Lung (tissue), 12 donors: ENCODE measurements around the gene NKD2. TPM values are rescaled to one million over a fixed set of nuclear protein-coding genes. Genes with fewer than 3 reads are reported as not detected.

Source experiments
- ATAC-seq: fragments of 200-7000 bp; cut with Tn5 transposase; one replicate; pipeline ENCODE4 v1.9.1; 2020; ENCODE audit warnings: moderate number of reproducible peaks; ENCODE audit not compliant: insufficient read depth, low FRiP score
- DNase-seq, 3 donors: peaks; one replicate each; pipeline ENCODE4 v3.0.0-alpha.2; 2013 to 2017
- H3K27ac ChIP-seq, 2 donors: one replicate each; pipeline ENCODE4 v1.5.1; 2013; ENCODE audit warnings: mild to moderate bottlenecking in 2 of 2, moderate library complexity in 2 of 2, control low read depth in 1 of 2, inconsistent platforms in 1 of 2, low read depth in 1 of 2, low read length in 1 of 2
- H3K27me3 ChIP-seq, 3 donors: one replicate each; pipeline ENCODE4 v1.5.1; 2013; ENCODE audit warnings: low read length in 2 of 3; ENCODE audit not compliant: control insufficient read depth in 3 of 3, insufficient read depth in 3 of 3
- H3K36me3 ChIP-seq, 4 donors: one replicate each; pipeline ENCODE4 v1.5.1; 2013; ENCODE audit warnings: low read length in 4 of 4, mild to moderate bottlenecking in 1 of 4, moderate library complexity in 1 of 4; ENCODE audit not compliant: control insufficient read depth in 4 of 4, insufficient read depth in 4 of 4
- H3K4me1 ChIP-seq, 5 donors: one replicate each; pipeline ENCODE4 v1.5.1; 2013; ENCODE audit warnings: low read length in 5 of 5, mild to moderate bottlenecking in 2 of 5, moderate library complexity in 1 of 5; ENCODE audit not compliant: control insufficient read depth in 5 of 5, insufficient read depth in 5 of 5
- H3K4me3 ChIP-seq: one replicate; pipeline ENCODE4 v1.5.1; 2013; ENCODE audit warnings: mild to moderate bottlenecking, control low read depth, moderate library complexity
- H3K9ac ChIP-seq, 2 donors: one replicate each; pipeline ENCODE4 v1.5.1; 2013; ENCODE audit warnings: low read length in 2 of 2, control low read depth in 1 of 2; ENCODE audit not compliant: insufficient read depth in 1 of 2
- H3K9me3 ChIP-seq, 4 donors: one replicate each; pipeline ENCODE4 v1.5.1; 2013; ENCODE audit warnings: low read length in 3 of 4, mild to moderate bottlenecking in 1 of 4, moderate library complexity in 1 of 4; ENCODE audit not compliant: control insufficient read depth in 4 of 4, insufficient read depth in 3 of 4
- WGBS, 2 donors: extraction: QIAGEN DNeasy Blood & Tissue Kit; methylation state at CpG; one replicate each; pipeline ENCODE4 v1.1.7; 2013; 5-methylcytosine and 5-hydroxymethylcytosine counted together
- polyA plus RNA-seq, 2 donors: library from polyadenylated mRNA; stranded (reverse); fragments of 200-250 nt; gene quantifications; one replicate each; pipeline ENCODE4 v1.2.1, GENCODE V29; 2013
- total RNA-seq, 2 donors: library from RNA; depleted of rRNA in 1 of 2; stranded (reverse); fragments of >200 nt in 1 of 2; gene quantifications; one replicate each; pipeline ENCODE4 v1.2.1, GENCODE V29; 2014 to 2021
- TF ChIP-seq, protein P1 (sequence below): IDR thresholded peaks from 2 replicates; pipeline ENCODE4 v1.5.1; 2012; ENCODE audit warnings: mild to moderate bottlenecking; ENCODE audit errors: control extremely low read depth, extremely low read depth
- donor health status: control.
- donor health status: control.
- donor health status: Bipolar disorder and iron deficiency.
- donor health status: healthy.
- donor health status: DM: yes; HTN: yes; CAD: no.

NKD2 gene
- total and polyA plus RNA-seq, 4 donors, result 9.9 to 88.0 (median 48.4) TPM

DNA sequence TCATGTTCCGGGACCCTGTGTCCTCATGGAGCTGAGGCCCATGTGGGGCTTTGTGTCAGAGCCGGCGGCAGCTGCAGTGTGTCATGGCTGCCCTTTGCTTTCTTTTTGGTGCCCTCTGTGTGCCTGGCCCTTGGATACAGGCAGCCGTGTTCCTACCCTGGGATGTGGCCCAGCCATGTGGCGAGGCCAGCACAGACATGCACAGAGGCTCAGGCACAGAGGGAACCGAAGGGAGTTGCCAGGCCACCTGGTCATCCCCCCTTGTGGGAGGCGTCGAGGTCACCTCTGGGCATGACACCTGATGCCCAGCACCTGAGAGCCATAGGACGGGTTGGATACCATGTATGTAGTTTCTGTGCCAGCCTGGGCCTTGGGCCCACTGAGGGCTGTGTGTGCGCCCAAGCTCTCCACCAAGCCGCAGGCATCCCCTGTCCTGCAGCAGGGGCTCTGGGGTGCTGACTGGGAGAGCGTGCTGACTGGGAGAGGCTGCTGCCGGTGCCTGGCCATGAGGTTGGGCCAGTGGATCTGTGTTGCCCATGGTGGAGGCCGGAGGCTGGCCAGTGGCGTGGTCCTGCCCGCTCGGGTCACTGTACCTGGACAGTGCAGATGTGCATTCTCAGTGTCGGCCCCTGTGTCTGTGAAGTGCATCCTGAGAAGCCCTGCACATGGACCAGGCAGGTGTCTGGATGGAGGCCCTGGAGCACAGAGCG, 4.8 kb downstream of the NKD2 start:
- H3K4me3 ChIP-seq, result no peak overlapping the region
- no peak for DNase-seq
- TF ChIP-seq, protein P1, sequence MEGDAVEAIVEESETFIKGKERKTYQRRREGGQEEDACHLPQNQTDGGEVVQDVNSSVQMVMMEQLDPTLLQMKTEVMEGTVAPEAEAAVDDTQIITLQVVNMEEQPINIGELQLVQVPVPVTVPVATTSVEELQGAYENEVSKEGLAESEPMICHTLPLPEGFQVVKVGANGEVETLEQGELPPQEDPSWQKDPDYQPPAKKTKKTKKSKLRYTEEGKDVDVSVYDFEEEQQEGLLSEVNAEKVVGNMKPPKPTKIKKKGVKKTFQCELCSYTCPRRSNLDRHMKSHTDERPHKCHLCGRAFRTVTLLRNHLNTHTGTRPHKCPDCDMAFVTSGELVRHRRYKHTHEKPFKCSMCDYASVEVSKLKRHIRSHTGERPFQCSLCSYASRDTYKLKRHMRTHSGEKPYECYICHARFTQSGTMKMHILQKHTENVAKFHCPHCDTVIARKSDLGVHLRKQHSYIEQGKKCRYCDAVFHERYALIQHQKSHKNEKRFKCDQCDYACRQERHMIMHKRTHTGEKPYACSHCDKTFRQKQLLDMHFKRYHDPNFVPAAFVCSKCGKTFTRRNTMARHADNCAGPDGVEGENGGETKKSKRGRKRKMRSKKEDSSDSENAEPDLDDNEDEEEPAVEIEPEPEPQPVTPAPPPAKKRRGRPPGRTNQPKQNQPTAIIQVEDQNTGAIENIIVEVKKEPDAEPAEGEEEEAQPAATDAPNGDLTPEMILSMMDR, result no peak
- WGBS, 2 donors, result 90 to 92% methylated on average over 17 to 19 of the region's 19 CpGs
- no peak for ATAC-seq
- peaks cover 0 to 16% (median 4%) of the 10 kb centered on the region in 5 donors for H3K4me1 ChIP-seq
- H3K9me3 ChIP-seq, result peaks cover 0 to 3% (median 0%) of the 10 kb centered on the region in 4 donors
- H3K27me3 ChIP-seq, result peaks cover 0 to 7% (median 0%) of the 10 kb centered on the region in 3 donors
- no peak overlapping the region for H3K27ac ChIP-seq
- H3K36me3 ChIP-seq, result no peaks in the 10 kb centered on the region
- H3K9ac ChIP-seq, result no peak overlapping the region

- Histone ChIP-seq H3K4me1 (peaks cover 0 to 16% (median 4%) of the 10 kb centered on the region in 5 donors), H3K27me3 (peaks cover 0 to 7% (median 0%) of the 10 kb centered on the region in 3 donors), H3K27ac (no peak overlapping the region), H3K36me3 (no peaks in the 10 kb centered on the region), H3K9ac (no peak overlapping the region), H3K4me3 (no peak overlapping the region), H3K9me3 (peaks cover 0 to 3% (median 0%) of the 10 kb centered on the region in 4 donors)
- no peak for DNase-seq
- WGBS, 2 donors, result 75 to 77% methylated on average over 3 of the region's 3 CpGs
- TF ChIP-seq, protein P1, result no peak
- ATAC-seq, result no peak
Measured at GRCh38 chr5:1013948-1014301, 5.3 kb downstream of the NKD2 start.

DNA sequence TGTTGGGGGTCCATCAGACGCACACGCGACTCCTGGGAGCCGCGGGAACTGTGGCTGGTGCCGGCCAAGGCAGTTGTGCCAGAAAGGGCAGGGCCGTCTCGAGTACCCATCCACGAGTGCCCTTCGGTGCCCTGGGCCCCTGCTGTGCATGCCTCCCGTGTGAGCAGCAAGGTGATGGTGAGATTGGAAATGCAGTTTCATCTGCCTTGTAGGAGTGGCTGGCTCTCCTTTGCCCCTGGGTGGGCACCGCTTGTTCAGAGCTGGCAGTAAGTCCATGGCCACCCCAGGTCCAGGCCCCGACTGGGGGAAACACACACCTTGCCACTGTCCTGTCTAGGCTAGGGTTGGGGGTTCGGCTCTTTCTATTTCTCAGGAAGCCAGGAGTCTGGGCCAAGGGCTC, 5.7 kb downstream of the NKD2 start:
- DNase-seq, result no peak
- H3K4me1 ChIP-seq, result peaks cover 0 to 15% (median 4%) of the 10 kb centered on the region in 5 donors
- WGBS, 2 donors, result 71 to 85% methylated on average over 14 of the region's 14 CpGs

More for the DNA sequence above, 5.7 kb downstream of the NKD2 start:
- peaks cover 0 to 3% (median 0%) of the 10 kb centered on the region in 4 donors for H3K9me3 ChIP-seq
- H3K9ac ChIP-seq, result no peak overlapping the region
- H3K27me3 ChIP-seq, result peaks cover 0 to 7% (median 0%) of the 10 kb centered on the region in 3 donors
- no peak for ATAC-seq
- H3K36me3 ChIP-seq, result no peaks in the 10 kb centered on the region
- H3K4me3 ChIP-seq, result no peak overlapping the region
- H3K27ac ChIP-seq, result no peak overlapping the region
- TF ChIP-seq, protein P1, result no peak
